Glutamatergic neuron (in vitro differentiated cells): ENCODE data around the gene B3GNT7. TPM values are rescaled to one million over a fixed set of nuclear protein-coding genes. Genes with fewer than 3 reads are reported as not detected.
"Not testable (repeated sequence)": the region's sequence is repeated elsewhere in the genome, so short reads cannot be mapped to it uniquely, and the experiment has no call there.

Experiments used
- DNase-seq: peaks from one replicate; pipeline ENCODE4 v3.0.0; 2022
- H3K27ac Mint-ChIP-seq: one replicate; pipeline ENCODE4 v1.8.0; 2020; ENCODE audit warnings: mild to moderate bottlenecking, mixed read lengths, inconsistent platforms; ENCODE audit not compliant: unreplicated experiment
- H3K27me3 Mint-ChIP-seq: one replicate; pipeline ENCODE4 v1.8.0; 2020; ENCODE audit warnings: mild to moderate bottlenecking, moderate library complexity, mixed read lengths, inconsistent platforms; ENCODE audit not compliant: unreplicated experiment
- H3K36me3 Mint-ChIP-seq: one replicate; pipeline ENCODE4 v1.8.0; 2020; ENCODE audit warnings: mild to moderate bottlenecking, mixed read lengths, inconsistent platforms; ENCODE audit not compliant: unreplicated experiment
- H3K4me1 Mint-ChIP-seq: one replicate; pipeline ENCODE4 v1.8.0; 2020; ENCODE audit warnings: mild to moderate bottlenecking, low read depth, mixed read lengths, inconsistent platforms; ENCODE audit not compliant: unreplicated experiment
- H3K4me3 Mint-ChIP-seq: one replicate; pipeline ENCODE4 v1.8.0; 2020; ENCODE audit warnings: mild to moderate bottlenecking, mixed read lengths, inconsistent platforms; ENCODE audit not compliant: unreplicated experiment
- H3K9me3 Mint-ChIP-seq: one replicate; pipeline ENCODE4 v1.8.0; 2020; ENCODE audit warnings: mild to moderate bottlenecking, moderate library complexity, mixed read lengths, inconsistent platforms; ENCODE audit not compliant: unreplicated experiment
- CTCF ChIP-seq: fragments of 200-600 bp; sonication (generic); IDR thresholded peaks from one replicate; pipeline ENCODE4 v1.5.0; 2021; ENCODE audit not compliant: partially characterized antibody, unreplicated experiment
- total RNA-seq: library from RNA; stranded (reverse); fragmentation: NEBNext Ultra II Directional; extraction: Animal tissue kit (Norgen Biotek cat#: 25700); gene quantifications from one replicate; pipeline ENCODE4 v1.2.1, GENCODE V29; 2021; ENCODE audit not compliant: unreplicated experiment

Gene B3GNT7
- total RNA-seq, 1 donor from 2014 or later = 0.27 TPM

DNA sequence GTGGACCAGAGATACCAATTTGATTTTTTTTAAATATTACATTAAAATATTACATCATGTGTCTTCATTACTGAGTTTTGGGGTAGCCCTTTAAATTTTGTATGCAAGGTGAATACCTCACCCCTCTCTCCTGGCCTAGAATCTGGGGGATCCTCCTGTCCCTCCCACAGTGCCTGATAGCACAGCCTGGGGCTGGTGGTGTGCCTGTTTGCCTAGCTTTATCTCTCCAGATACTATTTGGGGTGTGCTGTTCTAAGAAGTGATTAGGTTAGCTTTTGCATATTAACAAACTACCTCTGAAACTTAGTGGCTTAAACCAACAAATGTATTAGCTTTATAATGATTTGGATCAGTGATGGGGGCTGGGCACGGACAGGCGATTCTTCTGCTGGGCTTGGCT lies 20.7 kb upstream of the B3GNT7 start:
- peaks cover 4% of the 10 kb centered on the region for H3K27me3 Mint-ChIP-seq
- peaks cover 5% of the 10 kb centered on the region for H3K36me3 Mint-ChIP-seq
- H3K4me1 Mint-ChIP-seq = peaks cover 3% of the 10 kb centered on the region
- peaks cover 5% of the 10 kb centered on the region for H3K9me3 Mint-ChIP-seq
- no peak for TF ChIP-seq CTCF
- DNase-seq = no peak
- no peak overlapping the region for H3K4me3 Mint-ChIP-seq
- no peak overlapping the region for H3K27ac Mint-ChIP-seq

- not testable (repeated sequence) for DNase-seq, H3K4me1 Mint-ChIP-seq, H3K27me3 Mint-ChIP-seq, H3K36me3 Mint-ChIP-seq, H3K9me3 Mint-ChIP-seq, H3K27ac Mint-ChIP-seq, H3K4me3 Mint-ChIP-seq
Measured at GRCh38 chr2:231375994-231376615, 19.4 kb upstream of the B3GNT7 start.

GRCh38 chr2:231376857-231377256 lies 18.7 kb upstream of the B3GNT7 start:
- TF ChIP-seq CTCF = no peak
- peak overlapping the region; percentile 46 for H3K27ac Mint-ChIP-seq

GRCh38 chr2:231378026-231378722 lies 17.3 kb upstream of the B3GNT7 start:
- Mint-ChIP-seq H3K9me3 (peaks cover 1% of the 10 kb centered on the region), H3K36me3 (peaks cover 5% of the 10 kb centered on the region), H3K27ac (no peak overlapping the region), H3K4me3 (peak overlapping the region; percentile 30), H3K4me1 (no peaks in the 10 kb centered on the region), H3K27me3 (peaks cover 4% of the 10 kb centered on the region)
- TF ChIP-seq CTCF = no peak
- DNase-seq = no peak

More at GRCh38 chr2:231376857-231377256, 18.7 kb upstream of the B3GNT7 start:
- Mint-ChIP-seq H3K9me3 (peaks cover 4% of the 10 kb centered on the region), H3K36me3 (peaks cover 5% of the 10 kb centered on the region), H3K4me1 (no peaks in the 10 kb centered on the region), H3K27me3 (peaks cover 4% of the 10 kb centered on the region), H3K4me3 (no peak overlapping the region)
- no peak for DNase-seq

DNA sequence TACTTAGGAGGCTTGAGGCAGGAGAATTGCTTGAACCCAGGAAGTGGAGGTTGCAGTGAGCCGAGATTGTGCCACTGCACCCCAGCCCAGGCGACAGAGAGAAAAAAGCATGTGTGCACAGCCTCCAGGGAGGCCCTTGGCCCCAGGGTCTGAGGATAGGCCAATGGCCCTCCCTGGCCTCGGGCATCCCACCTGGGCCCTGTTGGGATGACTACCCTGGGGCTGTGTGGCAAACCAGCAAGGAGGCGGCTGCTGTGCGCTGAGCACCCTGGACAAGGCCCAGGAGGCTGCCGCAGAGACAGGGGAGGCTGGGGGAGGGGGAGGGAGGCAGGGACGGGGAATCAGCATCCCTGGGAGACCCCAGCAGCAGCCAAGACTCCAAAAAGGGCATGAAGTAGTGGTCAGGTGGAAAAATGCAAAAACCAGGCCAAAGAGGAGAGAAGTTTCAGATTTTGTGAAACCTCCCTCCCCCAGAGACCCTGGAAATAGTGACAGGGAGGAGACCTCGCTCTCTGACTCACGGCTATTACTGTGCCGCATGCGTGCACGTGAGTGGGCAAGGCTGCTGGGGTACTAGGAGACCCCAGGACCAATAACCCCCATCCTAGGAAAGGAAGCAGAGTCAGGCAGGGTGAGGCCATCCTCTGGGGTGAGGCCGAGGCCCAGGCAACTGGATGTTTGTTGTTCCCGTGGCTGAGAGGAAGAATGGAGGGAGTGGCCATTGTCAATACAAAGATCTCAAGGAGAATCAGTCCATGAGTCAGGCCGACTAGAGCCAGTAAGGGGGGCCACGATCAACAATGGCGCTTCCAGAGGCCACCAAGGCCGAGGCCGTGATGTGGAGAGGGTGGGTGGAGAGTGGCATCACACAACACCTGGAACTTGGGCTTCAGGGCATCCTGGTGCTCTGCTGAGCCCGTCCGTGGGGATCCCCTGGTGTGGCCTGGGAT lies 16.0 kb upstream of the B3GNT7 start:
- no peak for TF ChIP-seq CTCF
- Mint-ChIP-seq H3K27ac (no peak overlapping the region), H3K36me3 (peaks cover 5% of the 10 kb centered on the region), H3K9me3 (peaks cover 1% of the 10 kb centered on the region), H3K4me1 (no peaks in the 10 kb centered on the region), H3K4me3 (no peak overlapping the region), H3K27me3 (peaks cover 4% of the 10 kb centered on the region)
- no peak for DNase-seq
